HG03571 (cell line): ENCODE results near the gene RAI1.

Experiments
- ATAC-seq: cut with Tn5 transposase; IDR thresholded peaks from one replicate; pipeline ENCODE4 v1.9.1; 2021; ENCODE audit not compliant: unreplicated experiment

Gene RAI1

DNA sequence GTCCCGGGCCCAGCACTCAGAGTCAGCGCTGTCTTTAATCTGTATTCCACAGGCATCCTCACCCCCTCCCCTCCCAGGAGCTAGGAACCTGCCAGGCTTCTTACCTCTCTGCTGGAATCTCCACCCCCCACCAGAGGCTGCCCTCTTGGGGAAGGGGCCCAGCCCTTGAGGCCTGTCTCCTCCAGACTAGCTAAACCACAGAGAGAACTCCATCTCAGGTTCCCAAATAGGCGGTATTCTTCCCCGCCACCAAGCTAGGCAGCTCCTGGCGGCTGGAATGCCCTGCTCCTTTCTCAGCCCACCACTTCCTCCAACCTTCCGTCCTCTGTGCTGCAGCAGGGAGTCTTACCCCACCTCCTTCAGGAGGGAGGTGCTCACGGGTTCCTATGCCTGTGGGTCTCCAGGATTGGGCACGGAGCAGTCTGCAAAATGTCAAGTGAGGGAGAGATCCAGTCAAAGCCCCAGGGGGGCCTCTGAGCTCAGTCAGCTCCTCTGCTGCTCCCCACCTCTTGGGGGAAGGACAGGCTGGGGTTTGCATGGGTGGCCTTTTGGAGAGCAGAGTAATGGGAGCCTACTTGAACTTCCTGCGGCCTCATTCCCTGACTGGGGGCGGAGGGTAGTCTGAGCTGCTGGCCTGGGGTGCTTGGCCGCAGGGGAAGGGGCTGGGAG lies 99.8 kb downstream of the RAI1 start:
- no peak for ATAC-seq

DNA sequence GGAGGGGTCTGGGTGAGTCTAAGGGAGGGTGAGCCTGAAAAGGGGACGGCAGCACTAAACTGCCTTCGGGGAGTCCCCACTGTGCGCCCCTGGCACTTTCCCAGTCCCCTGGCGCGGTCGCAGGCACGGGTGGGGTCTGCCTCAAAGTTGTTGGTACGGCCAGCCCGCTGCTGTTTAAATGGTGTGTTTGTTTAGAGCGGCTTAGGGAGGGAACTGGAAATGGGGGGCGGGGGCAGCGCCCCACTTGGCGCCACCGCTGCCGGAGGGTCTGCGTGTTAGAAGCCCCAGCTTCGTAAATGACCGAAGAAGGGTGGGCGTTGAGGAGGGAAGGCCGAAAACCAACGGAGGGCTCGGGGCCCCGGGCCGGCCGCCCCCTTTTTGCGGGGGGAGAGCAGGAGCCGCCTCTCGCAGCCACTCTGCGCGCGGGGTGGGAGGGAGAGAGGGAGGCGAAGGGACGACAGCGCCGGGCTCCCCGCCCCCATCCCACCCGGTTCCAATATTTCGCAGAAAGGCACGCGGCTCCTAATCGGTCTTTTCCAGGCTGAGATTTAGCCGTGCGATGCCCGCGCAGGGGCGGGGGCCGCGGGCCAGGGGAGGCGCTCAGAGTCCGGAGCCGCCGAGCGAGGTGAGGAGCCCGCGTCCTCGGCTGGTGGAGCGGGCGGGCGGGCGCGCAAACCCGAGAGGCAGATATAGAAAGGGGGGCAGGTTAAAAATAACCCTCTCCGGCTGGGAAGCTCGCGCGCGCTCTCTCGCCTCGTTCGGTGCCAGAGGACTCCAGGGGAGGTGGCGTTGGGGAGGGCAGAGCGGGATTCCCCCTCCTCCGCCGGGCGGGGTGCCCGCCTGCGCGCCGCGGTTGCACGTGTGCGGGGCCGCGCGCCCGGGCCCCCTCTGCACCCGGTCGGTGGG lies 100.6 kb downstream of the RAI1 start:
- ATAC-seq, result no peak

DNA sequence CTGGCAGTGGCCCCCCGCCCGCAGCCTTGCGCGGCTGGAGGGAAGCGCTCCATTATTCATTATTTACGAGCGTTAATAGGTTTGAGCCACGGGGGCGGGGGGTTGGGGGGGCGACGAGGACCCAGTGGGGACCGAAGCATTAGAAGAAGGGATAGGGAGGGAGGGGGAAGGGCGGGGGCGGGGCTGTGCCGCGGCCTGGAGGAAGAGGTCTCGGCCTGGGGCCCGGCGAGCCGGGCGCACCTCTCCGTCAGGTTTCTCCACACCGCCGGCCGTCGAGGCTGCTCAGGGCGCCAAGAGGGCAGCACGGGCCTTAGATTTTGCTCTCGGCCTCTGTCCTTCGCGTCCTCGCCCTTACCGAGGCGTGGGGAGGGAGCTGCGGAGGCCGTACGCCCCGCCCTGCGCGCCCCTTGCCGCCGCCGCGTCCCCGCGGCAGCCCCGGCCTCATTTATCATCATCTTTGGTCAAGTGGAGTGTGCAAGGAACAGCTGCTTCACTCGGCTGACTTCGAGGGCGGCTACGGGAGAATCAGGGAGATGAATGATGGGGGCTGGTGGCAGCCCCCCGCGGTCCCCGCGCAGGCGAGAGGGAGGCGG lies 101.4 kb downstream of the RAI1 start:
- no peak for ATAC-seq

DNA sequence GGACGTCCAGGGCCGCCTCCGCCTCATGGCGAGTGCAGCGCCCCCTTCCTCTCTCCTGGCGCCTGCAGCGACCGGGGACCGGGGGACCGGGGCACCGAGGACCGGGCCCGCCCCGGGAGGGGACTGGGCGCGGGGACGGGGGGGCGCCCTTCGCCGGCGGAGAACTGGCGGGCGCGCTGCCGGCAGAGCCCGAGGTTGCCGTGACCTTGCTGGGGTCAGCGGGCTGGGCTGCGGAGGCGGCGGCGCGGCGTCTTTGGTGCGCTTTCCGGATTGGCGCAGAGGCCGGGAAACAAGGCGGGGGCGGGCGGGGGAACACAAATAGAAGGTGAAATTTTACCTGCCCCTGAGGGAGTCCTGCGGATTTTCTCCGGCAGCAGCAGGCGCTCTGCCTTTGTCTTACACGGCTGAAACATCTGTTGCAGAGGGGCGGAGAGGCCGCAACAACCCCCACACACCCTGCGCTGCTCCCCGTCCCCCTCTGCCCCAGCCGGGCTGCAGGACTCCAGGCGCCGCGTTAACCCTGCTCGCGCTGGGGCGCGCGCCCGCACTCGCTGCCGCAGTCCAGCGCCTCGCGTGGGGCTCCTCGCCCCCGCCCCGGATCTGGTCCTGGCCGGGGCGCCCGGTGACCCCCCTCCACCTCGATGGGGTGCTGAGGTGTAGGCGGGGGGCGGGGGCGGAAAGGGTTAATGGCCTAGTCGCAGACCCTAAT lies 102.0 kb downstream of the RAI1 start:
- ATAC-seq, result no peak

DNA sequence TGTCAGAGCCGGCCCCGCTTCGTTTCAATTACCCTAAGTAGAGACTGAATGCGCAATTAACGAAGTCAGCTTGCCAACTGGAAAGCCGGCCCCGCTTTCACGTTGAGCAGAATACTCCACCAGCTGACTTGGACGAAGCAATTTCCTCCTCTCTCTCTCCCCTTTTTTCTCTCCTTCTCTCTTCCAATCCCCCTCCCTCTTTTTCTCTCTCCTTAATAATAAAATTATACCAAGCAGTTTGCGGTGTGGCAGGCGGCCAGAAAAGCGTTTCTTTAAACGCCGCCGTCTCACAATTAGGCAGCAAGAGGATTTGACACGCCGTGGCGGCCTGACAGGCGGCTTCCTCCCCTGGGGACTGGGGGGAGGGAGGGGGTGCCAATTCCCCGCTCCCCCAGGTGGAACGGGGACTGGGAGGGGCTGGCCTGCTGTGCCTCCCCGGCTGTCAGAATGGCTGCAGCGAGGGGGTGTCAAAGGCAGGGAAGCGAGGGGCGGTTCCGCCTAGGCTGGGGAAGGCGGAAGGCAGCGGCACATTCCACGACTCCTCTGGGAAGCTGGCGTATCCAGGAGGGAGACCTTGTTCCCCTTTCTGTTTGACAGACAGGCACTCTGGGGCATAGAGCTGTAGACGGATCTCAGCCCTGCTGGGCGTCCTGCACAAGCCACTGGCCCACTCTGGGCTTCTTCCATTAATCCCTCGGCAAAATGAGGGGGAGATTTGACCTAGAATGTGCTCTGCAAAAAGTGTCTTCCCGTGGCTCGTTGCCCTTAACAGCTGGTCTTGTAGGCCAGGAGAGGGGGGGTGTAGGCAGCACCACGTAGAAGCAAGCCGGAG lies 102.8 kb downstream of the RAI1 start:
- no peak for ATAC-seq

DNA sequence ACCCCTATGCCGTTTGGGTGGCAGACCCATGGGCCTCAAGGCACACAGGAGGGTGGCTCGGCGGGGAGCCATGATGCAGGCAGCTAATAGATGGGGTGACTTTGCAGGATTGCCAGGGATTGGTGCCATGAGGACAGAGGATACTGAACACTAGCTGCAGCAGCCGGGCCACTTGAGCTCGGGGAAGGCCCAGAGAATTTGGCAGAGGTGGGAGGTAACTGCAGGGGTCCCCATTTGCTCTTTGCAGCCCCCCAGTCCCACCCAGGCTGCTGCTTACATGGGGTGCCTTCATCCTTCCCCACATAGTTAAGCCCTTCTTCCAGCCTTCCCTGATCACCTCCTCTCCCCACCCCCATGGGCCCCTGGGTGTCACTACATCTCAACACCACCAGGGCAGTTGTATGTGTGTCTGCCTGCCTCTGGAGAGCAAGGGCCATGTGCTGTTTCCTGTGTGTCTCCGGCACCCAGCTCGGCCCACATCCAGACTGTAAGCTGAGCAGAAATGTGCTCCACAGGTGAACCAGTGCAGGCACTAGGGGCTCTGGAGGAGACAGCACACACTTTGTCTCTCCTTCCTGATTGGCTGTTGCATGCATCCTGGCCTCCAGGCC lies 103.5 kb downstream of the RAI1 start:
- no peak for ATAC-seq

DNA sequence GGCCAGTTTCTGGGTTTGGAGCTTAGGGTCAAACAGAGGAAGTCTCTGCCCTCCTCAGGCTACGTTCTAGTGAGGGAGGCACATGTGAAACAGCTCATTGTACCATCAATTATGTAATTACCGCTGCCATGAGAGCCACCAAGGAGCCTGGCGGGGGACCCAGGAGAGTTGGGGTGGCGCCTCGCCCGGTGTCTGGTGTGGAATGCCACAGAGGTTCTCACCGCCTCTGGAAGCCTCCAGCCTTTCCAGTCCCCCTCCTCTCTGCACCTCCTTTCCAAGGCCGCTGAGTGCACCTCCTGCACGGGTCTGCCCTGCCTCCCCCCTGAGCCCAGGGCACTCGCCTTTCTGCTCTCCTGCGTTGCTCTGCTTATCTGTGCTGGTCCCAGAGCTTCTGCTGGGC lies 104.1 kb downstream of the RAI1 start:
- no peak for ATAC-seq

DNA sequence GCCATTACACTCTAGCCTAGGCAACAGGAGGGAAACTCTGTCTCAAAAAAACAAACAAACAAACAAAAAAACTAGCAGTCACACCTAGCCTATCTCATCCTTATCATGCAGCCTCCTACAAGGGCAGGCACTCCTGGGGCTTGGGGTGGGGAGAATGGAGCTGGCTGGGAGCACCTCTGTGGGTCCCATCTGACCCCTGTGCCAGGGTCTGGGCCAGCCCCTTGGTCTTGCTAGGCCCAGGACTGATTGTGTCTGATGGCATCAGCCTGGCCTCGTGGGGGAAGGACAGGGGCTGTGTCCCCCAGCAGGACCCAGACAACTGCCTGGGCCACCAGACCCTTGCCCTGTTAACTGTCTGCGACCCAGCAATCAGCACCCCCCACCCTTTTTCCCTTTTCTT lies 105.7 kb downstream of the RAI1 start:
- no peak for ATAC-seq

DNA sequence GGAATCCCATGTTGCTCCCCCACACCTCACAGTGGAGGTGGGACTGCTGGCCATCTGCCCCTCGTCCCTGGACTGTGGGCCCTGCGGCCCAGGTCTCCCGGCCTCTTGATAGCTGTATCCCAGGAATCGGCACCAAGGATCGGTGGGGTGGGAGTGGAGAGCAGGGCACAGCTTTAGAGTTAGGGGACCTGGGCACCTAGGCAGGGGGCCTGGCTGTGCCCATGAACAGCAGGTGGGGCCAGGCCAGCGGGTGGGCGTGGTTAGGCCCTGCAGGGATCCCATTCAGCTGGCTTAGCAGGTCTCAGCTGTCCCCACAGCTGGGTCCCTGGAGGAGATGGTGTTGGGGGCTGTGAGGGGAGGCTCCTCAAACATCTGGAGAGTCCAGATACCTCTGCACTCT lies 106.3 kb downstream of the RAI1 start:
- no peak for ATAC-seq

DNA sequence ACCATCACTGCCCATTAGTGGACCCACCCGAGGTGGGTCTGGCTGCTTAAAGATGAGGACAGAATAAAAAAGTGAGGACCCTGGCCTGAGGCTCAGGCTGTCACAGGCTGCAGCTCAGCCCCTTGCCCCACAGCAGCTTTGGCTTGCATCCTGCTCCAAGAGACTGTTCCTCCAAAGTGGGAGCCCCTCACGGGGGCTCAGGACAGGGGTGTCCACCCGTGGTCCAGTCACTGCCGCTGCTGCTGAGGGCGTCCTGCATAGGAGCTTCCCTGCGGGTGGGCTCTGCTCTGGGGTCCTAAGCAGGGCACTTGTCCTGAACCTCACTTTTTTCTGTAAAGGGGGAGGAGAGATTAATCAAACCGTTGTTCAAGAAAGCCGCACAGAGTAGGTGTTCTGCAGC lies 107.7 kb downstream of the RAI1 start:
- no peak for ATAC-seq

DNA sequence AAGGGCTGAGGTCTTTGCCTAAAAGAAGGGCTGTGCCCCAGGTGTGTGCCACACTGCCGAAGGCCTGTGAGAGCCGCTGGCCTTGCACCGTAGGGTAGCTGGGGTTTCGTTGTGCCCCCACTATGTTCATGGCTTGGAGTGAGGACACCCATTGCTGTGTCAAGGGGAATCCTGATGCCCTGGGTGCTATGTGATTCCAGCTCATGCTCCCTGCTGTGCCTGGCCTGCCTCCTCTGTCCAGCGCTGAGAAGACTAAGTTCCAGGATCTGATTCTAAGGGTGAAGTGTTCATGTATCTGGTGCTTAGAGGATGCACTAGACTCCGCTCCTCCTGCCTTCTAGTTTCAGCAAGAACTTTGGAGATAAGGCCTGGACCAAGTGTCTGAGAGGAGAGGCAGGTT lies 108.2 kb downstream of the RAI1 start:
- no peak for ATAC-seq

DNA sequence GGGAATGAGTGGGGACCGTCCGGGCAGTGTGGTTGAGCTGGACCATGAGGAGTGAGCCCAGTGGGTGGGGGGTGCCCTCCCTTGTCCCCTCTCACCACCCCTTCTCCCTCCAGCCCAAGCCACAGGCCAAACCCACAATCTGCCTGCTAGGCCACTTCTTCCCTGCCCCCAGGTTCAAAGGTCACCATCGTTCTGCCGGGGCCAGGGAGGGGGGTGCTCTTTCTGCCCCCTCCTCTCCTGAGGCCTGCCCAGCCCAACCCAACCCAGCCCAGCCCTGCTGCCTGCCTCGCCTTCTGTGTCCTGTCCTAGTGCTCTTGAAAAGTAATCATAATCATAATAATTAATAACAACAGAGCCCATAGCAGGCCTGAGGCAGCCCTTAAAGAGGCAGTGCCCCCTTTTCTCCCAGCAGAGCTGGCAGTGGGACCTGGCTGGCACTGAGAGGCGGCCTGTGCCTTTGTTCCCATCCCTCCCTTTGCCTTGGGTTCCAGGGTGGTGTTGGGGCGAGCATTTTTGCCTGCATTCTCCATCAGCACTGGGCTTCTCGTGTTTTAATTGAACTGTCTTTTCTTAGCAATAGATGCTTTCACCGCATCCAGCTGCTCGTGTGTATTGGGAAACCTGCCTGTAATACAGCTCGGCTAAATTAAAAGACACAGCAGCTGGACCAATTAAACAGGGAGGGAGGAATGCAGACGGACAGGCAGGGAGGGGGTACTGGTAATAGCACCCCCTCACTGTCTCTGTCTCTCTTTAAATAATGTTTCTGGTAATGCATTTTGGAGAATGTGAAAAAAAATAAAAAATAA lies 108.8 kb downstream of the RAI1 start:
- ATAC-seq, result no peak

DNA sequence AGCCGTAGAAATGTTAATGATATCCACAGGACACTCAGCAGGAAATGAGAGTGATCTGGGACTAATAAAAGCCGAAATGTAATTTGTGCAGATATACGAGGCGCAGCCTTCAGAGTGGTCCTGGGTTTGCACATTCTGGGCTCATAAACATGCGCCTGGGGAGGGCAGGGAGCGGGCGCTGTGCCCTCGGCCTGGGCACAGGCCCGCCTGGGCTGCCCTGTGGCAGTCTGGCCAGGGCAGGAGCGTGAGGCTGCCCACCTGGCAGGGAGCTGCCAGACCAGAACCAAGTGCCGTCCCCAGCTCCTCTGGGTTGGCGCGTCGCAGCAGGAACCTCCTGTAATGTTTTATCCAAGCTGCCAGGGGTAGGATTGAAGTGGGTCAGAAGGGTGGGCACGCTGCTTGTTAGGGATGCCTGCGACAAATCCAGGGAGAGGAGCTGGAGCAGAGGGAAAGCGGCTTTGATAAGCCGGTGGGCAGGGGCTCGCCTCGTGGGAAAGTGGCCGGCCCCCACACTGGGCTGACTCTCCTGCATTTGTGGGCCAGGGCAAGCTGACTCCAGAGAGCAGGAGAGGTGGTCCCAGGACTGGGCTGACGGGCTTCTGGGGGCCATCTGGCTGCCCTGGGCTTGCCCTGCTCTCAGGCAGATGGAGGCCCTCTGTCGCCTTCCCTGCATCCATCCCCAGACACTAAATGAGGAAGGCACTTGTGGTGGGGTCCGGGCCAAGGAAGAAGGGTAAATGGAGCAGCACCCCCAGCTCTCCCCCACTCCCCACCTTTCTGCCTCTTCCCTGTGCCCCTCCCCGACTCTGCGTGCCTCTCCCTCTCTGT lies 109.6 kb downstream of the RAI1 start:
- no peak for ATAC-seq

DNA sequence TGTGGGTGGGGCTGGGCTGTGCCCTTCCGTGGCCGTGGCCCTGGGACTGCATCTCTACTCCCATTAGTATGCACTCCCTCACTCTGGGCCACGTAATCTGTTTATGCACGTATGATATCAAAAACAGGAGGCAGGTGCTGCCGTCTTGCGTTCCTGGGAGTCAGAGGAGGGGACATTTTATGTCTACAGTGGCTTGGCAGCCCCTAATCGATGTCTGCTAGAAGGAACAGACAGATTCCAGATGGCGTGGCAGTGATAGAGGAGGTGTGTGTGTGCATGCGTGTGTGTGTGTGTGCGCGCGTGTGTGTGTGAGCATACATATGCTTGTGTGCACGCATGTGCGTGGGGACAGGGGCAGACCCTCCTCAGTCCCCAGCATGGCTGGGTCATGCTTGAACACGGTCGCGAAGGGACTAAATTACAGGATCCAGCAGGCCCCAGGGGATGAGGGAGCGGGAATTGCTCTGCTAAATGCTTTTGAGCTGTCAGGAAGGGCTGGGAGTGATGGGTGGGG lies 110.8 kb downstream of the RAI1 start:
- ATAC-seq, result no peak

DNA sequence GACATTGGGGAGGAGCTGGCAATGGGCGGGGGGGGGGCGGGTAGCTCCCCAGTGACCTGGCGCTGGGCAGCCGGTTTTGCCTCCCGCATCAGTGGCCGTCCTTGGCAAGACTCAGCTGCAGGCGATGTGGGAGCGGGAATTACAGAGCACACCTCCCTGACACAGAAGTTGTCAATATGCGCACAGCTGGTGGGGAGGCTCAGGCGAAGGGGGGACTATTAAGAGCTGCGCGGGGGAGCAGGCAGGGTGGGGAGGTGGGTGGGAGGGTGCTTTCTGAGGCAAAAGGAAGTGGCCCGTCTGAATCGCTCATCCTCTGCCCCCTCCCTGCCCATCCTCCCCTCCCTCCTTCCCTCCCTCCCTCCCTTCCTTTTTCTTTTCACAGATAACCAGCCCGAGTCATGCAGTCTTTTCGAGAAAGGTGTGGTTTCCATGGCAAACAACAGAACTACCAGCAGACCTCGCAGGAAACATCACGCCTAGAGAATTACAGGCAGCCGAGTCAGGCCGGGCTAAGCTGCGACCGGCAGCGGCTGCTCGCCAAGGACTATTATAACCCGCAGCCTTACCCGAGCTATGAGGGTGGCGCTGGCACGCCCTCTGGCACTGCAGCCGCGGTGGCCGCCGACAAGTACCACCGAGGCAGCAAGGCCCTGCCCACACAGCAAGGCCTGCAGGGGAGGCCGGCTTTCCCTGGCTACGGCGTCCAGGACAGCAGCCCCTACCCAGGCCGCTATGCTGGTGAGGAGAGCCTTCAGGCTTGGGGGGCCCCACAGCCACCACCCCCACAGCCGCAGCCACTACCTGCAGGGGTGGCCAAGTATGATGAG lies 111.5 kb downstream of the RAI1 start:
- ATAC-seq, result no peak

DNA sequence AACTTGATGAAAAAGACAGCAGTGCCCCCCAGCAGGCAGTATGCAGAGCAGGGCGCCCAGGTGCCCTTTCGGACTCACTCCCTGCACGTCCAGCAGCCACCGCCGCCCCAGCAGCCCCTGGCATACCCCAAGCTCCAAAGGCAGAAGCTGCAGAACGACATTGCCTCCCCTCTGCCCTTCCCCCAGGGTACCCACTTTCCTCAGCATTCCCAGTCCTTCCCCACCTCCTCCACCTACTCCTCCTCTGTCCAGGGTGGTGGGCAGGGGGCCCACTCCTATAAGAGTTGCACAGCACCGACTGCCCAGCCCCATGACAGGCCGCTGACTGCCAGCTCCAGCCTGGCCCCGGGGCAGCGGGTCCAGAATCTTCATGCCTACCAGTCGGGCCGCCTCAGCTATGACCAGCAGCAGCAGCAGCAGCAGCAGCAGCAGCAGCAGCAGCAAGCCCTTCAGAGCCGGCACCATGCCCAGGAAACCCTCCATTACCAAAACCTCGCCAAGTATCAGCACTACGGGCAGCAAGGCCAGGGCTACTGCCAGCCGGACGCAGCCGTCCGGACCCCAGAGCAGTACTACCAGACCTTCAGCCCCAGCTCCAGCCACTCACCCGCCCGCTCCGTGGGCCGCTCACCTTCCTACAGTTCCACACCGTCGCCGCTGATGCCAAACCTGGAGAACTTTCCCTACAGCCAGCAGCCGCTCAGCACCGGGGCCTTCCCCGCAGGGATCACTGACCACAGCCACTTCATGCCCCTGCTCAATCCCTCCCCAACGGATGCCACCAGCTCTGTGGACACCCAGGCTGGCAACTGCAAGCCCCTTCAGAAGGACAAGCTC lies 112.3 kb downstream of the RAI1 start:
- ATAC-seq, result no peak

DNA sequence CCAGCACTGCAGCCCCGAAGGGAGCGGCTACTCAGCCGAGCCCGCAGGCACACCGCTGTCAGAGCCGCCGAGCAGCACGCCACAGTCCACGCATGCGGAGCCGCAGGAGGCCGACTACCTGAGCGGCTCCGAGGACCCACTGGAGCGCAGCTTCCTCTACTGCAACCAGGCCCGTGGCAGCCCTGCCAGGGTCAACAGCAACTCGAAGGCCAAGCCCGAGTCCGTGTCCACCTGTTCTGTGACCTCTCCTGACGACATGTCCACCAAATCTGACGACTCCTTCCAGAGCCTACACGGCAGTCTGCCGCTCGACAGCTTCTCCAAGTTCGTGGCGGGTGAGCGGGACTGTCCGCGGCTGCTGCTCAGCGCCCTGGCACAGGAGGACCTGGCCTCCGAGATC lies 113.1 kb downstream of the RAI1 start:
- ATAC-seq, result no peak
